Heart left ventricle (tissue), 13 donors: ENCODE results near the gene ELANE.

Experiments used
- CTCF ChIP-seq, 12 donors: fragments of 200-600 bp; sonication (generic) in 4 of 12; IDR thresholded peaks; one replicate each; pipeline versions ENCODE4 v1.5.0 to v1.8.0; 2018 to 2022; ENCODE audit warnings: antibody characterized with exemption in 12 of 12, mild to moderate bottlenecking in 5 of 12
- POLR2A ChIP-seq, 2 donors: fragments of 450-650 bp; IDR thresholded peaks; one replicate each; pipeline ENCODE4 v1.6.1; 2017; ENCODE audit warnings: antibody characterized with exemption in 2 of 2, mild to moderate bottlenecking in 2 of 2, moderate library complexity in 2 of 2
- donor health status: ischemic (EF 13 %, LVEDD 7.1; RV severe dilation, severe dysfunction).
- donor health status: DM: no; HTN: yes; CAD: no.
- donor health status: DM: no; HTN: no; CAD: no.
- donor health status: ischemic (EF 25% LVEDD 6.9; RV normal size, moderate dysfunction).
- donor health status: ischemic (EF 25% LVEDD 5.7; RV mildly dilated, moderate dysfunction).
- donor health status: ischemic (EF 35%, LVEDD 5.7; RV mildly dilated, moderate dysfunction).
- donor health status: nonischemic (EF 11% LVEDD 7.7; RV severe dilation, severe dysfunction).
- donor health status: DM: yes; HTN: yes; CAD: no.
- donor health status: PGD.
- donor health status: ischemic (EF 29% LVEDD 5.4; RV normal size, mild dysfunction).
- donor health status: nonischemic (EF 23%, LVEDD 6.1; RV moderate dilation, normal function).

DNA sequence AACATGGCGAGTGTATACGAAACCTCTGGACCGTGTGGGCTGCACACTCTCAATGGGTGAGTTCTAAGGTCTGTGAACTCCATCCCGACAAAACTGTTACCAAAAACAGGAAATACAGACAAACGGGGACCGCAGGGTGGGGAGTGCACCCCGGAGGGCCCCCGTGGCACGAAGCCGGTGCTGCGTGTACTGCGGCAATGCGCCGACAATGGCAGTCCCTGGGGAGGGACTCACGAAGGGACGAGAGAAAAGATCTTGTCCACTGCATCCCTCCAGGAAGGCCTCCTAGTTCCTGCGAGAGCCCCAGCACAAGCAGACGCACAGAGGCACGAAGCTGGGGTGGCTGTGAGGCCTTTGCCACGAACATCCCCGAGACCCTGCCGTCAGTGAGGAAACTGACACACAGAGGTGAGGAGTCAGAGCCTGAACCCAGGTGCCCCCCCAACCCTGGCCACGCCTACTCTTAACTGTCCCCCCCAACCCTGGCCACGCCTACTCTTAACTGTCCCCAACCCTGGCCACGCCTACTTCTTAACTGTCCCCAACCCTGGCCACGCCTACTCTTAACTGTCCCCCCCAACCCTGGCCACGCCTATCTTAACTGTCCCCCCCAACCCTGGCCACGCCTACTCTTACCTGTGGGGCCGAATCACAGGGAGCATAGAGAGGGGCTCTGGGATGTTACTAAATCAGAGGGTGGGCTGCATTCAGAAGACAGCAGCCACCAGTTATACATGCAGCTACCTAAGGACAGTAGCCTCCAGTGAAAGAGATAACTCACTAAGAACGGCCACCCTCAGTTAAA lies 36.7 kb downstream of the ELANE start:
- TF ChIP-seq CTCF (IDR thresholded peaks at IDR 0.05) (no peak), POLR2A (IDR thresholded peaks at IDR 0.05) (no peak)
